K562 (cell line): ENCODE measurements around the gene EPN3.

ENCODE experiments used
- BDP1 ChIP-seq: IDR thresholded peaks from 3 replicates; pipeline ENCODE4 v1.6.1; 2011; ENCODE audit not compliant: insufficient read length, insufficient read depth
- CBFA2T2 ChIP-seq: fragments of 450-650 bp; conservative IDR thresholded peaks from 2 replicates; pipeline ENCODE4 v1.6.1; 2017; ENCODE audit warnings: mild to moderate bottlenecking
- HDAC1 ChIP-seq, 2 experiments: fragments of 450-650 bp; IDR thresholded peaks; 2 replicates each; pipeline ENCODE4 v1.6.1; 2016 to 2017; ENCODE audit warnings: inconsistent platforms in 1 of 2, mild to moderate bottlenecking in 1 of 2, moderate library complexity in 1 of 2
- POLR2A ChIP-seq: fragments of 450-650 bp; conservative IDR thresholded peaks from 2 replicates; pipeline ENCODE4 v1.6.1; 2016
- SLC30A9 ChIP-seq: fragments of 250-450 bp; sonication (Bioruptor Pico); IDR thresholded peaks from 2 replicates; pipeline ENCODE4 v1.8.0; 2022; ENCODE audit warnings: mild to moderate bottlenecking, moderate library complexity
- XRCC3 ChIP-seq: fragments of 450-650 bp; IDR thresholded peaks from 2 replicates; pipeline ENCODE4 v1.6.1; 2017; ENCODE audit warnings: mild to moderate bottlenecking, moderate library complexity
- ZNF23 ChIP-seq: fragments of 250-450 bp; sonication (Bioruptor Pico); IDR thresholded peaks from 2 replicates; pipeline ENCODE4 v1.4.0; 2020; ENCODE audit warnings: mild to moderate bottlenecking
- ZNF274 ChIP-seq: IDR thresholded peaks from 2 replicates; pipeline ENCODE4 v1.6.1; 2011; ENCODE audit warnings: low read depth, mild to moderate bottlenecking, low read length, moderate library complexity, borderline replicate concordance
- ZZZ3 ChIP-seq: fragments of 450-650 bp; IDR thresholded peaks from 2 replicates; pipeline ENCODE4 v1.6.1; 2016; ENCODE audit warnings: antibody characterized with exemption, mild to moderate bottlenecking, moderate library complexity
- TF ChIP-seq, protein P1 (sequence below), 3 experiments: IDR thresholded peaks in 2 of 3; conservative IDR thresholded peaks in 1 of 3; 2 replicates each; pipeline ENCODE4 v1.5.1; 2011 to 2012; ENCODE audit warnings: low read length in 3 of 3, mild to moderate bottlenecking in 3 of 3, control low read depth in 2 of 3, improper control_type of control experiment in 1 of 3, inconsistent platforms in 1 of 3, low read depth in 1 of 3, mixed read lengths in 1 of 3, moderate library complexity in 1 of 3; ENCODE audit not compliant: insufficient read depth in 2 of 3
- TF ChIP-seq, protein P2 (sequence below): sonication (generic); formaldehyde crosslinking; IDR thresholded peaks from 2 replicates; pipeline ENCODE4 v1.8.1; 2023; ENCODE audit warnings: mild to moderate bottlenecking, missing genetic modification reagents

DNA sequence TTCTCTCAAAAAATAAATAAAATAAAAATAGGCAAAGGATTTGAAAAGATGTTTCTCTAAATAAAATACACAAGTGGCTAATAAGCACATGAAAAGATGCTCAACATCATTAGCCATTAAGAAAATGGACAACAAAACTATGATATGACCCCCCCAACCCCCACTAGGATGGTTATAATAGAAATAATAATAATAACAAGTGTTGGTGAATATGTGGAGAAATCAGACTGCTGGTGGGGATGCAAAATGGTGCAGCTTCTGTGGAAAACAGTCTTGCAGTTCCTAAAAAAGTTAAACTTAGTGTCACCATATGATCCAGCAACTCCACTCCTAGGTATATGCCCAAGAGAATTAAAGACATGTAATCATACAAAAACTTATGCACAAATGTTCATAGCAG lies 33.3 kb upstream of the EPN3 start:
- TF ChIP-seq BDP1 (no peak), CBFA2T2 (no peak), HDAC1 (IDR thresholded peaks at IDR 0.05) (no peak), POLR2A (no peak), ZNF23 (CRISPR knock-in tag) (no peak), ZZZ3 (no peak), XRCC3 (no peak), SLC30A9 (CRISPR knock-in tag) (no peak), ZNF274 (no peak)
- TF ChIP-seq, protein P1, sequence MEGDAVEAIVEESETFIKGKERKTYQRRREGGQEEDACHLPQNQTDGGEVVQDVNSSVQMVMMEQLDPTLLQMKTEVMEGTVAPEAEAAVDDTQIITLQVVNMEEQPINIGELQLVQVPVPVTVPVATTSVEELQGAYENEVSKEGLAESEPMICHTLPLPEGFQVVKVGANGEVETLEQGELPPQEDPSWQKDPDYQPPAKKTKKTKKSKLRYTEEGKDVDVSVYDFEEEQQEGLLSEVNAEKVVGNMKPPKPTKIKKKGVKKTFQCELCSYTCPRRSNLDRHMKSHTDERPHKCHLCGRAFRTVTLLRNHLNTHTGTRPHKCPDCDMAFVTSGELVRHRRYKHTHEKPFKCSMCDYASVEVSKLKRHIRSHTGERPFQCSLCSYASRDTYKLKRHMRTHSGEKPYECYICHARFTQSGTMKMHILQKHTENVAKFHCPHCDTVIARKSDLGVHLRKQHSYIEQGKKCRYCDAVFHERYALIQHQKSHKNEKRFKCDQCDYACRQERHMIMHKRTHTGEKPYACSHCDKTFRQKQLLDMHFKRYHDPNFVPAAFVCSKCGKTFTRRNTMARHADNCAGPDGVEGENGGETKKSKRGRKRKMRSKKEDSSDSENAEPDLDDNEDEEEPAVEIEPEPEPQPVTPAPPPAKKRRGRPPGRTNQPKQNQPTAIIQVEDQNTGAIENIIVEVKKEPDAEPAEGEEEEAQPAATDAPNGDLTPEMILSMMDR (IDR thresholded peaks at IDR 0.05 in 2 of 3, conservative IDR thresholded peaks at IDR 0.05 in 1 of 3; ENCODE audit: insufficient read depth in 2 of 3, low read depth in 1 of 3, low read length in 3 of 3), result no peak
- TF ChIP-seq, protein P2, sequence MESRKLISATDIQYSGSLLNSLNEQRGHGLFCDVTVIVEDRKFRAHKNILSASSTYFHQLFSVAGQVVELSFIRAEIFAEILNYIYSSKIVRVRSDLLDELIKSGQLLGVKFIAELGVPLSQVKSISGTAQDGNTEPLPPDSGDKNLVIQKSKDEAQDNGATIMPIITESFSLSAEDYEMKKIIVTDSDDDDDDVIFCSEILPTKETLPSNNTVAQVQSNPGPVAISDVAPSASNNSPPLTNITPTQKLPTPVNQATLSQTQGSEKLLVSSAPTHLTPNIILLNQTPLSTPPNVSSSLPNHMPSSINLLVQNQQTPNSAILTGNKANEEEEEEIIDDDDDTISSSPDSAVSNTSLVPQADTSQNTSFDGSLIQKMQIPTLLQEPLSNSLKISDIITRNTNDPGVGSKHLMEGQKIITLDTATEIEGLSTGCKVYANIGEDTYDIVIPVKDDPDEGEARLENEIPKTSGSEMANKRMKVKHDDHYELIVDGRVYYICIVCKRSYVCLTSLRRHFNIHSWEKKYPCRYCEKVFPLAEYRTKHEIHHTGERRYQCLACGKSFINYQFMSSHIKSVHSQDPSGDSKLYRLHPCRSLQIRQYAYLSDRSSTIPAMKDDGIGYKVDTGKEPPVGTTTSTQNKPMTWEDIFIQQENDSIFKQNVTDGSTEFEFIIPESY (CRISPR knock-in tag), result no peak
